Kidney glomerular epithelial cell (primary cell): ENCODE results near the gene TPRG1L.

Experiments
- DNase-seq: peaks from one replicate; lab custom pipeline; 2025; lab: John Stamatoyannopoulos, UW

TPRG1L gene

DNA sequence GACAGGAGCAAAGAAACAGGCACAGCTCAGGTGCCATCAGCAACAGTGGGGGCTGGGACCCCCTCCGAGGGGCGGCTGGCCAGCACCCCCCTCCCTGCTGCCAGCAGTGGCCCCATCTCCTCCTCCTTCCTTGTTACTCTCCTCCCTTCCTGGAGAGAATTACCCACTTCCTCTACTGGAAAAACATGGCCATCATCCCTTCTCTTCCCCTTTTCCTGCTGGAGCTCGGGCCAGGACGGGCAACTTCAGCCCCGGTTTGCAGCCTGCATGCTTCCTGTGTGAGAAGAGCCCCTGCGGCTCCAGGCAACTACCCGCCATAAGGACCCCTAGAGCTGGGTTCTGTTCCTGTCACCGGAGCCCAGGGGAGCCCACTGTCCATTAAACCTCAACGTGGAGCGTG lies 31.1 kb upstream of the TPRG1L start:
- DNase-seq, result no peak

DNA sequence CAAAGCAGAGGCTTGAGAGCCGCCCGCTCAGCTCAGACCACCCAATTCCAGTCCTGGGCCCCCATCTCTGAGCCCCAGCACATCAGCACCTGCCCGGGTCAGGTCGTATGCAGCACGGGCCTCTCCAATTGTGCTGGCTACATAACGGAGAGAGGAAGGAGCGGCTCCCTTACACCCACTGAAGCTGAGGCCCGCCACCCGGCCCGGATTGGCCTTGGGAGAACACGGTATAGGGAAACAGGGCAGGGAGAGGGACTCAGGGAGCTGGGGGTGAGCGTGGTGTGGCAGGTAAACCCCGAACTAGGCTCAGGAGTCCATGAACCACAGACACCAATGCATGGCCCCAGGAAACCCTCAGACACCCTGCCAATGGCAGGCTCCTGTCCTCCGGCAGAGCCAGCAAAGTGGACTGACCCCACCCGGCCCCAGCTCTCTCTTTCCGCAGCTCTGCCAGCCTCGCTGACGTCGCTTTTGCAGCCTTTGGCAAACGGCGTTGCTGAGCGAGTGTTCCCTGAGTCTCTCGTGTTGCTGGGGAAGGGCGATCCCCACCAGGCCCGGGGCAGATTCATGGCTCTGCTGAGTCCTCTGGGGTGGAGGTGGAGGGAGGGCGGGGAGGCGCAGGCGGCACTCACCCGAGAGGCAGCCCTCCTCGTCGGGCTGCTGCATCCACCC lies 30.0 kb upstream of the TPRG1L start:
- no peak for DNase-seq

DNA sequence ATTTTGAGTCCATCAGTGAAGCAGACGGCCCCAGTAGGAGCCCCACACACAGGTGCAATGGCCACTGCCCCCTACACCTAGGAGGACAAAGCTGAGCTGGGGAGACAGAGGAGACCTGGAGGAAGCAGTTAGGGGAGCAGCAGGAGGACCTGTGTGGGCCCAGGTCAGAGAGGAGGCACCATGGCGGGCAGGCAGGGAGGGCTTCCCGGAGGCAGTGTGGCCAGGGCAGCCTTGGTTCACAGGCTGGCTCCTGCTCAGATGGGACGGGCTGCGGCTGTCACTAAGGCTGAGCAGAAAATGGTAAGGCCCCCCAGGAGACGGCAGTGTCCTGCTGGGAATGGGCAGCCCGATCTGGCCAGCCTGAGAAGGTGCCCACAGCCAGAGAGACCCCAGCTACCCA lies 28.9 kb upstream of the TPRG1L start:
- DNase-seq, result no peak

DNA sequence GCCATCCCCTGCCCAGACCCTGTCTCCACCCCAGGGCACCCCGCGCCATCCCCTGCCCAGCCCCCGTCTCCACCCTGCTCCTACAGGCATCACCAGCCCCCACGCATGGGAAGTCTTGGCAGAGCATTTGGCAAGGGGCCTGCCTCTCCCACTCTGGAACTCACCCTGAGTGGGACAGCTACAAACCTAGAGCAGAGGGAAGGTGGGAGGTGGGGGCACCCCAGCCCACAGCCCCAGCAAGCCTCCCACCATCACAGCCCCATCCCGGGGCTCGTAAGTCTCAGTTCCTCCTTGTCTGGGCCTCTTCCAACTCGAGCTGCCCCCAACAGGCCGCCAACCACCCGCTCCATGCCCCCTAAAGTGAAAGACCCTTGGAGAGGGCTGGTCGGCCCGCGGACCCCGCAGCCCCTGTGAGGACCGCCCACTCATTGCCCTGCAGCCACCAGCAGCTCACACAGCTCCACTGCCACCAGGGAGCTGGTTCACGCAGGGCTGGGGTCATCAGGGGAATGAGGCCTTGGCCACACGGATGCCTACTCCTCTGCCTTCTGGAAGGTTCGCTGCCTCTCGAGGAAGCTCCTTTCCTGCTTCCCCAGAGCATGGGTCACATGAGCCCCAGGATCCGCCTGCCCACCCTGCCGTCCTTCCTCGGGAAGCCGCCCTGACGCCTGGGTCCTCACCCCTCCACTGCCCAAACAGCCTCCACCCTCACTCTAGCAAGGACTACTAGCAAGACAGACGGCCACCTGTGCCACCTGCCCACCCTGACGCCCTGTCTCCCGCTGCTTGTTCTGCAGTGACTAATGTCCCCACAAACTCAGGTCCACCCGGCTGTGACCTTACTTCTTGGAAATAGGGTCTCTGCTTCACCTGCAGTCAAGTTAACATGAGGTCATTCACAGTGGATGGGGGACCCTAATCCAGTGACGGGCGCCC lies 27.9 kb upstream of the TPRG1L start:
- DNase-seq, result no peak

DNA sequence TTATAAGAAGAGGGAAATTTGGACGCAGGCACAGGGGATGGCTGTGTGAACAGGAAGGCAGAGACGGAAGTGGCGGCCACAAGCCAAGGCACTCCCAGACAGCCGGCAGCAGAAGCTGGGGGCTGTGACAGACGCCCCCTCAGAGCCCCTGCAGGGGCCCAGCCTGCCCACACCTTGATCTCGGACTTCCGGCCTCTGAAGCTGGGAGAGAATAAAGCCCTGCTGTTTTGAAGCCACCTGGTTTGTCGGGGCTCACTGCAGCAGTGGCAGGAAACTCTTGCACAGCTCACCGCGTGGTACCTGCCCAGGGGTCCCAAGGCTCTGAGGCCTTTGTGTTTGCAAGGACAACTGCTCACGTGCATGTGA lies 27.2 kb upstream of the TPRG1L start:
- DNase-seq, result no peak

DNA sequence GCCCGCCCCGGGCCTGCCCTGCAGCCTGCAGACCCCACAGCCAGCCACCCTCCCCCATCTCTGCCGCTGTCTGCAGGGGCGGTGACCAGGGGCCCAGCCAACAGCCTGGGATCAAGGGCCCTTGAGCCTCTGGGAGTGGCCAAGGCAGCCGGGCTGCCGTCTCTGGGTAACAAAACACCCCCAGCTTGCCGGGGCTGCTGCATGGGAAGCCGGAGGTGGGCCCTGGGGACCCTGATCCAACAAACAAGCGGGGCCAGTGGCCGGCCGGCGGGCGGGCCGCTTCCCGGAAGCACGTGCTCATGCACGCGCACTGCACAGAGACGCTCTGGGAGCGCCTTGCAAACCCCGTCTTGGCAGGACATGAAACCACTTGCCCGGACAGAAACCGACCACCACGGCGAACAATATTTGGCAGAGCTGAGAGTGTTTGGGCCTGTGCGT lies 26.7 kb upstream of the TPRG1L start:
- no peak for DNase-seq

DNA sequence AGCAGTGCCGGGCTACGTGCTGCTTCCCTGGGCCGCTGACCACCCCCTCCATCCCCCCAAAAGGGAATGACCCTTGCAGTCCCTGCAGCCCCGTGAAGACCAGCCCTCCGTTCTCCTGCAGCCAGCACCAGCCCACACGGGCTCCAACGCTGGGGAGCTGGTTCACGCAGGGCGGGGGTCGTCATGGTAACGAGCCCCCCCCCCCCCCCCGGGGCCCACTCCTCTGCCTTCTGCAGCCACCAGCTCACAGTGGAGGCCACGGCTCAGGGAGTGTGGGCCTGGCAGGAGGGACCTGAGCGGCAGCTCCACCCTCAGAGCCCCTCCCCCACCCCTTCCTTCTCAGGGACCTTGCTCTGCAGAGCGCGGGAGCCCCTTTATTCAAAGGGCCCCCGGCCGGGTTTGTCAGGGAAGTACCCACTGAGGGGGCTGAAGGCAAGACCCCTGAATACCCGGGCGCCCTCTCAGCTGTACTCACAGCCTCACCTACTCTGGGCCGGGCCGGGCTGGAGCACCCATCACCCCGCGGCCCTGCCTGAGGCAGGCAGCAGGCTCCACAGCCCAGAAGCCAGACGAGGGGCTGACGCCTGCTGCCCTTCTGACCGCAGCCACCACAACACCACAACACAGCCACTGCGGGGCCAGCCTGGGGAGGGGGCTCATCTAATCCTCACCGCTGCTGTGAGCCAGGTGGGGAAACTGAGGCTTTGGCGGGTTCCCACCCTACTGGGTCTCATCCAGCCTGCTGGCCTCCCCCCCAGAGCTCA lies 26.1 kb upstream of the TPRG1L start:
- DNase-seq, result no peak

DNA sequence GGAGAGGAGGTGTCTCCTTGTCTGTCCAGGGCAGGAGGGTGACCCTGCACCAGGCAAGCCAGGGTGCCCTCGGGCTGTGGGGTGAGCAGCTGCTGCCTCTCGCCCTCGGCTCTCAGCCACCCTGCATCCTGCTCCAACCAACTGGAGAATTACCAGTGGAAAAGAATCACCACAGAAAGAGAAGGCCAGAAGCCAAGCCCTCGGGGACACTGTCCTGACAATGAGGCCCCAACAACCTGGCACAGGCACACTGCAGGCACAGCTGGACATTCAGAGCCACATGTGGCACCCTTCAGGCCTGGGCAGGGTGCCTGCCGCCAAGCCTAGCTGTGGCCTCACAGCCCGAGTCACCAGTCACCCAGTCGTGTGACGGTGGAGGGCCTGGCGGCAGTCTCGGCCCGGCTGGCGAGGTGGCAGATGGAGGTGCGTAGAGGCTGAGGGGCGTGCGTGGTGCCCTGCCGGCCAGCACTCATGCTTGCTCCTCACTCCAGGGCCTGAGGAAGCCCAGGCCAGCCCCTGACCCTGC lies 25.5 kb upstream of the TPRG1L start:
- no peak for DNase-seq

DNA sequence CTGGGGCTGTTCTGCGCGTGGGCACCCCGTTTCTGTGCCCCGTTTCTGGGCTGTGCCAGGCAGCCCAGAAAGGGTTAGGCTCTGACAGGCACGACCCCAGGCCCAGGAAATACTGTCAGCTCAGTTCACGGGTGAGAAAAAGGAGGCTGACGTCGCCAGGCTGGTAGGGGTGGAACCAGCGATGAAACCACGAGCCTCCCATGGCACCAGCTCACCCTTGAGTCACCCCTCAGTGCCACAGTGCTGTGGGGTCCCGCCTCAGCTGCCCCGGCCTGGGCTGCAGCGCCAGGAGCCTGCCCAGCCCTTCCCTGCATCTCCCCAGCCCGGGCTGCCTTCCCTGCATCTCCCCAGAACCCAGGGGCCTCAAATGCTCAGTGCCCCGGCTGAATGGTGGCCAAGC lies 25.0 kb upstream of the TPRG1L start:
- DNase-seq, result no peak

DNA sequence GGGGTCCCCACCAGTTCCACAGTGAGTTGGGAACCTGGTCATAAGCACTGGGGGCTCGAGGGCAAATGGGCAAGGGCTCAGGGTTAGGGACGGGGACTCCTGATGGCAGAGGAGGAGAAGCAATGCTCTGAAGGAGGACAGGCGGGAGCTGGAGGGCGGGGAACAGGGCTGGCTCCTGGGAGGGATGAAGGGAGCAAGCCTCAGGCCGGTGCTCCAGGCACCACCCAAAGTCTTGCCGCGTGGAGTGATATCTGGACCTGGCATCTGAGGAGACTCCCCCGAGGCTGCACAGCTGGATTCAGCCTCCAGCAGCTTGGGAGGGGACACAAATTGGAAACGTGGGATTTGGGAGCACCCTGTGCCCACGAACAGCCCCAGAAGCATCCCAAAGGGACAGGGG lies 24.5 kb upstream of the TPRG1L start:
- DNase-seq, result no peak

DNA sequence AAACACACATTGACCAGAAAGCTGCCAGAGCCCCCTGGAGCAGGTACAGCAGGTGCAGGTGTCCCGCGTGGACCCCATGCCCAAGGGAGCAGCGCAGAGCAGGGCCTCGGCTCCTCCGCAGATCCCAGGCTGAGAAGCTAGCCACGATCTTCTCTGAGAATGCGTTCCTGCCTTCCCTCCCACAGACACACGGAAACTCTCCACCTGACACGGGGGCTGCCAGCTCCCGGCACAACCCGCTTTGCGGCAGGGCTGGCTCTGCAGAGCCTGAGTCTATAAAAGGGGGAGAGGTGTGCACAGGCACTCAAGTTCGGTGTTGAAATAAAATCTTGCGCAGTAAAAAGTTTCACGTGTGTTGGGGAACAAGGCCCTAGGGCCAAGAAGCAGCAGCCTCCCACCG lies 23.1 kb upstream of the TPRG1L start:
- no peak for DNase-seq

DNA sequence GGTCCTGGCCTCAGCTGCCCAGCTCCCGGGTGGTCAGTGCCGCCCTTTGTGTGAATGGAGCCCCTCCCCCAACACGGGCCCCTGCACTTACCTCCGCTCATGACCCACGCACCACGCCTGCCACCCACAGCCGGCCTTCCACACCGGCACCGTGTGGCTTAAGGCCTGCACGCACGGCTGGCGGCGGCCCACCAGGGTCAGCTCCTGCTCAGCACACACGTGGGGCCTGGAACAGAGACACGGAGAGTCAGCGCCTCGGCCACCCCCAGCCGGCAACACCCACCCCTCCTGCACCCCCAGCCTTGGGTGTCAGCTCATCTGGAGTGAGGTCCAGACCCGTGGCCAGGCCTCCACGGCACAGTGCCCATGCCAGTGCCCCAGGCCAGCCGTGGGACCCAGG lies 22.4 kb upstream of the TPRG1L start:
- no peak for DNase-seq

DNA sequence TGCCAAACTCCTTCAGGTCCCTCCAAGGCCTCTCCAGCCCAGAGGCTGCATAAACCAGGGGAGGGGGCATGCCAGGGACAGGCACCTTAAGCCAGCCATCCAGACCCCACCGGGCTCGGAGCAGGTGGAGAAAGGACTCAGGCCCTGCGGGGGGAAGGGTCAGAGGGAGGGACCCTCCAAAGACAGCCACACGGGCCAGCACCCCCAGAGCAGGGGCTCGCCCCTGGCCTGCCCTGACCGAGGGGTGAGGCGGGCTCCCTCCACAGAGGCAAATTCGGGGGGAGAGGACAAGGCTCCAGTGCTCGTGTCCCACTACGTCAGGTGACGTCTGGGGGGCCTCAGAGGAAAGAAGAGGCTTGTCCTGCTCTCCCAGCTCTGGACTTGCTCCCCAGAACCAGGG lies 21.7 kb upstream of the TPRG1L start:
- DNase-seq, result no peak

DNA sequence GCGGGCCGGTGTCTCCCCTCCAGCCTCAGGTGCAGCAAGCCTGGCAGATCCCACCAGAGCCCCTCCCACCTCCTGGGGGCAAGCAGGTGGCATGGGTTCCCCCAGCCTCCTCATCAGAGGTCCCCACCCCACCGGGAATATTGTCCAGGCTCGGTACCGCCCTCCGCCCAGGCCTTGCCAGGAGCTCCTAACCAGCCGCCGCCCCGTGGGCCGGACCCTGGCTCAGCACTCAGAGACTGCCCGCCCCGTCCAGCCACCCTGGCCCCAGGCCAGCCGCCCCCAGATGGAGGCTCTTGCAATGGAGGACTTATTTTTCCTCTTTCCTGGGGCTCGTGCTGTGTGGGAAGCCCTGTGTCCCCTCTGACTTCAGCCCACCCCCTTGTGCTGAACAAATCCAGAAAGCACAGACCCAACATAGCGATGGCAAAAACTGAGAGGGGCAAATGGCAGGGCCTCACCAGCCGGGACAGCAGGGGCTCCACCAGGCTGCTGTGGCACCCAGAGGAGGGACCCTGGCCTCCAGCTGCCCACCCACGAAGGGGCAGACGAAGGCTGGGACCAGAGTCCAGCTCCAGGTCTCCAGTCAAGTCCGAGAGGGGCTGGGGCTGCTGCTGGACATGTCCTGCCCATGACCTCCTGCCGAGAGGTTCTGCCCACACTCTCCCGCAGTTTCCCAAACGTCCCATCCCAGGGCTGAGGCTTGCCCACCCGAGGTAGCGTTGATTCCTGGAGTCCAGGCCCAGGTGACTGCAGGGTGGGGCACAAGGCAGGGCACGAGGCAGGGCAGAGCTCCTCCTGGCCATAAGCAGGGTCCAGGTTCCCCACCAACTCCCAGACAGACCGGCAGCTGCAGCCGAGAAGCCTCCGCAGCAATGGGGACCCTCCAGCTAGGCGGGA lies 21.0 kb upstream of the TPRG1L start:
- DNase-seq, result no peak

DNA sequence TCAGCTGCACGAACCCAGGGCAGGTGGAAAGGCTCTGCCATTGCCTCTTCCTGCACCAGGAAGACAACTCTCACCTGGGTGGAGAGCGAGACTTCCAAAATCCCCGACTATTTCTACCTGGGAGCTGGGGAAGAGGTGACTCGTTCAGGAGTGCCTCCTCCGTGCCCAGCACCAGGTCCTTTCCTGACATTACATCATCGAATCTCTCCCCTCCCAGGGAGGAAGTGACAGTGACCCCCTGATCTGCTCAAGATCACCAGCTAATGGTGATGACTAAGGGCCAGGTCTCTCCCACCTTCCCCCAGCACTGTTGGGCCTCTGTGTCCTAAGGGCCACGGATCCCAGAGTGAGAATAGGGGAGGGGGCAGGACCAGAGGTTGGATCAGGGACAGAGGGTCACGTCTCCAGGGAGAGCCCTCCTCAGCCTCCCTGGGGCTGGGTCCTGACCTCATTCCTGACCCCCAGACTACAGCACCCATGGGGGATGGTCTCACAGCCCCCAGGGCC lies 20.3 kb upstream of the TPRG1L start:
- no peak for DNase-seq

DNA sequence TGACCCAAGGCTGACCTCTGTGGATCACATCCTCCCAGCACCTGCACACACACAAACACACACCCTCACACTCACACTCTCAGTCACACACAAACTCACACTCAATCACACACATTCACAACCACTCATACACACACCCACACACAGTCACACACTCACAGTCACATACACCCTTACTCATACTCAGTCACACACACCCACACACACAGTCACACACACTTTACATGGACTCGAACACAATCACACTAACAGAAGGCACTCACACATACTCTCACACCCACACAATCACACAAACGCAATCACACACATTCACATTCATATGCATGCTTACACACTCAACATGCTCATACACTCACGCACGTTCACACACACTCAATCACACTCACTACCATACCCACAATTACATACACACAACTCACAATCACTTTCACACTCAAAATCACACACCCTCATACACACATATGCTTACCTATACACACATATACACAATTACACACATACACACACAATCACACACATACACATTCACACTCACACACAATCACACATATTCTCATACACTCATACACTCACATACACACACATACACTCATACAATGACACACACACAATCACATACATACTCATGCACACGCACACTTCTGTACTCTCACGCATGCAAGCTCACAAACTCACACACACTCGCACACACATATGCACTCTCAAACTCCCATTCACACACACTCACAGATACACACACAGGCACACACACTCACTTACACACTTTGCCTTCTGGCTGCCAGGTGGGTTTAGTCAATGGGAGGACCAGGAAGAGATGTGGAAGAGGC lies 19.6 kb upstream of the TPRG1L start:
- no peak for DNase-seq

DNA sequence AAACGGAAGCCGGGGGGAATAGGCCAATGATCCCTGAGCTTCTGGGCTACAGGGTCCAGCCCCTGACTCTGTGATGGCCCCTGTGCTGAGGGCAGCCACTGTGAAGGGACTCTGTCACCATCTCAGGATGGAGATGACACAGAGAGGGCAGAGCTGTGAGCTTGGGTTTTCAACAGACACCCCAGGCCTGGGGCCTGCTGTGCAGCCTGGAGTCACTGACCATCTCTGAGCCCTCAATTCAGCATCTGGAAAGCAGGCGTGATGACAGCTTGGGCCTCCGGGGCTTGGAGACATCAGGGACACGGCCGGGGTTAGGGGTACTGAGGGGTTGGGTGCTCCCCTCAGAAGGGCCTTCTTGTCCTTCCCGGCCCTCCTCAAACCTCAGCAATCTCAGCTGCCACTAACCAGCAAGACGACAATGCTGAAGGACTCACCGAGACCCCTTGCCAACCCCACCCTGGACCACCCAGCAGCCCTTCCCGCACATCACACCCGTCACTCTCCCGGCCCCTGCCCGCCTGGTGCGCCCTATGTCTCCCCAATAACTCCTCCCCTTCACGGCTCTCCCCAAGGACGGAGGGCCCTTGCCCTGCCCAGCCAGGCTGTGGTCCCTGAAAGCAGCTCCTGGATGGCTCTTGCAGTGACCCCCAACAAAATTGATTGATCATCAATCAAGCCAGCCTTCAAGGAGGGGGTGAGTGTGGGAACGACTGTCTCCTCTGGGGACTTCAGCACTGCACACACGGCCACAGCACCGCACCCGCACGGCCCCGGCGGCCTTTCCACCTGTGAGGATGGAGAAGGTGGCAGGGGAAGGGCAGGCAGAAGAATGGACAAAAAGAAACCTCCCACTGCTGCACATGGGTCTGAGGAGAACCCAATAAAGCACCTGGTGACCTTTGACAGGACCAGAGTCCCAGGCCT lies 17.8 kb upstream of the TPRG1L start:
- DNase-seq, result no peak

DNA sequence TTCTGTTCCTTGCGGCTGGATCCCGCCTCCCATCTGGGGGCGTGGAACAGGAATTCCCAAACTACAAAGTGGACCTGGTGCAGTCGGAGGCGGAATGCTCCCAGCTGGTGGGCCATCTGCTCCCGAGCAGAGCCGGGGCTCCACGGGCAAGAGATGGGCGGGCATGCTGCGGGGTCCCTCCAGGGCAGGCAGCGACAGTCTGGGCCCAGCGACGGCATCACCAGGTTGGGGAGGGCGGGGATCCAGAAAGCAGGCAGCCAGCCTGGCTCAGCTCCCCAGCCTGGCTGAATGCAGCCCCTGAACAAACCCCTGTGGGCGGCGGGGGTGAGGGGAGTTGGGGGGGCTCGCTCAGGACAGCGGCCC lies 17.1 kb upstream of the TPRG1L start:
- DNase-seq, result no peak

DNA sequence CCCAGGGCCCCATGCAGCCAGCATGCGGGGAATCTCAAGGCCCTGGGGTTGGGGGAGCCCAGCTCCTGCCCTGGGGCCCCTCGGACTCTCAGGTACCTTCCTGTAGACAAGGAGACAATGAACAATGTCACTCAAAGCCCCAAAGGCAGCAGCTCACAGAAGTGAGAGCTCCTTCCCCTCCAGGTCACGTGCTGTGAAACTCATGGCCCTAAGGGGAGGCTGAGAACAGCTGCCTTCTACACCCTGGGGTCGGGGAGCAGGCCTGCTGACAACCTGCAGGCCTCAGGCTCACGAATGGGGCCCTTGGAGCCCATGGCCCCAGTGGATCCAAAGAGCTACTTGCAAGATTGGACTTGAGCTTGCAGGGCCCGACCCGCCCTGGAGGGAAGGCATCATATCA lies 16.7 kb upstream of the TPRG1L start:
- no peak for DNase-seq
